HEK293 (cell line): ENCODE data around the gene HEMK1.

ENCODE experiments used
- CTCF ChIP-seq: fragments of 450-650 bp; formaldehyde crosslinking; IDR thresholded peaks from 2 replicates; pipeline ENCODE4 v1.5.1; 2016; ENCODE audit warnings: missing biosample characterization, missing genetic modification characterization
- KLF1 ChIP-seq: fragments of 450-650 bp; formaldehyde crosslinking; IDR thresholded peaks from 2 replicates; pipeline ENCODE4 v1.5.1; 2016; ENCODE audit warnings: missing biosample characterization, missing genetic modification characterization
- MZF1 ChIP-seq: fragments of 450-650 bp; formaldehyde crosslinking; IDR thresholded peaks from 2 replicates; pipeline ENCODE4 v1.5.1; 2017; ENCODE audit warnings: missing biosample characterization, missing genetic modification characterization, borderline replicate concordance
- PRDM10 ChIP-seq: fragments of 450-650 bp; formaldehyde crosslinking; IDR thresholded peaks from 2 replicates; pipeline ENCODE4 v1.5.1; 2016; ENCODE audit warnings: missing biosample characterization, missing genetic modification characterization
- TCF7L2 ChIP-seq: IDR thresholded peaks from 2 replicates; pipeline ENCODE4 v1.6.1; 2011; ENCODE audit warnings: low read depth, mild to moderate bottlenecking, inconsistent platforms, low read length, moderate library complexity, borderline replicate concordance
- ZBTB10 ChIP-seq: fragments of 450-650 bp; formaldehyde crosslinking; IDR thresholded peaks from 2 replicates; pipeline ENCODE4 v1.5.1; 2016; ENCODE audit warnings: missing biosample characterization, missing genetic modification characterization
- ZBTB26 ChIP-seq: fragments of 450-650 bp; formaldehyde crosslinking; optimal IDR thresholded peaks from 2 replicates; pipeline ENCODE3; 2016; ENCODE audit warnings: missing biosample characterization, mild to moderate bottlenecking, missing genetic modification characterization
- ZNF280D ChIP-seq: fragments of 450-650 bp; formaldehyde crosslinking; IDR thresholded peaks from 2 replicates; pipeline ENCODE4 v1.5.1; 2016; ENCODE audit warnings: missing biosample characterization, missing genetic modification characterization
- ZNF555 ChIP-seq: fragments of 450-650 bp; formaldehyde crosslinking; conservative IDR thresholded peaks from 2 replicates; pipeline ENCODE4 v1.5.1; 2017; ENCODE audit warnings: missing biosample characterization, mild to moderate bottlenecking, missing genetic modification characterization, inconsistent platforms
- ZNF558 ChIP-seq: fragments of 450-650 bp; formaldehyde crosslinking; IDR thresholded peaks from 2 replicates; pipeline ENCODE4 v1.5.1; 2016; ENCODE audit warnings: missing biosample characterization, missing genetic modification characterization
- ZNF664 ChIP-seq: fragments of 450-650 bp; formaldehyde crosslinking; IDR thresholded peaks from 2 replicates; pipeline ENCODE4 v1.5.1; 2016; ENCODE audit warnings: missing biosample characterization, missing genetic modification characterization
- ZNF843 ChIP-seq: fragments of 450-650 bp; formaldehyde crosslinking; IDR thresholded peaks from 2 replicates; pipeline ENCODE4 v1.5.1; 2016; ENCODE audit warnings: missing biosample characterization, missing genetic modification characterization

GRCh38 chr3:50549226-50549625 is 20.1 kb upstream of the HEMK1 start:
- TF ChIP-seq CTCF (tag by site-specific recombination) (no peak), ZNF280D (tag by site-specific recombination) (no peak), ZNF843 (tag by site-specific recombination) (no peak), PRDM10 (tag by site-specific recombination) (no peak), ZNF558 (tag by site-specific recombination) (no peak), TCF7L2 (no peak), ZNF555 (tag by site-specific recombination) (no peak), MZF1 (tag by site-specific recombination) (no peak), KLF1 (no peak), ZBTB10 (tag by site-specific recombination) (no peak), ZNF664 (tag by site-specific recombination) (no peak), ZBTB26 (tag by site-specific recombination) (no peak)
